ENCODE measurements around the gene SLC6A18.

DNA sequence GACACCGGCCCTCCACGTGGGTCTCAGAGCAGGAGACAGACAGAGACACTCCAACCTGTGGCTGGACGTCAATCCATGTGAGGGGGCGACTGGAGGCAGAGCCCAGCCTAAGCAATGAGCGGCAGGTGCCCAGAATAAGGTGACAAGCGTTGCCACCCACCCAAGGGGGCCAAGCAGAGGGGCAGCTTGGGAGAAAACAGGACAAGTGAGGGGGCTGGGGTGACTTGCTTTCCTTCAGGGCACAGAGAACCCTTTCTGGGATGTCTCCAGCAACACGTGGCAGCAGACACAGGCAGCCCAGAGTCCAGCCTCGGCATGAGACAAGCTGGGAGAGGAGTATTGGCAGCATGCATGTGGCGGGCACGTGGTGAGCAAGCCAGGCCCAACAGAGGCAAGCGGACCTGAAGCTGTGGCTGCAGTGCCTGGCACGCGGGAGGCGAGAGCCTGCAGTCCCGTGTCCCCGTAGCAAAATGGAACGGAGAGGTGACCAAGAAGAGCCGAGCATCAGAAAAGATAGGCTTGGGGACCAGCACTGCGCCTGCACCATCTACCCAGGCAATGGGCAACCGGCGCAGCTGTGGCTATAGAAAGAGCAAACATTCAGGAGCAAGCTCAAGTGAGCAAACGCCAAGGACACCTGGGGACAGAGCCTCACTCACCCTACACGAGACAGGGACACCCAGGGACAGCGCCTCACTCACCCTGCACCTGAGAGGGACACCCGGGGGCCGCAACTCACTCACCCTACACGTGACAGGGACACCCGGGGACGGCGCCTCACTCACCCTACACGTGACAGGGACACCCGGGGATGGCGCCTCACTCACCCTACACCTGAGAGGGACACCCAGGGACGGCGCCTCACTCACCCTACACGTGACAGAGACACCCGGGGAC lies 63.5 kb downstream of the SLC6A18 start:
- TF ChIP-seq POLR2A (IDR thresholded peaks at IDR 0.05; ENCODE audit: low read depth, low read length) (no peak), TAF1 (IDR thresholded peaks at IDR 0.05; ENCODE audit: borderline replicate concordance, low read depth, low read length) (no peak), POLR2AphosphoS5 (IDR thresholded peaks at IDR 0.05; ENCODE audit: low read depth, low read length) (no peak)

All from GM12892 (cell line).